Myocyte (in vitro differentiated cells): ENCODE measurements around the gene PRPF18. TPM values are rescaled to one million over a fixed set of nuclear protein-coding genes. Genes with fewer than 3 reads are reported as not detected.
"Not testable (repeated sequence)": the region's sequence is repeated elsewhere in the genome, so short reads cannot be mapped to it uniquely, and the experiment has no call there.

Experiments used
- DNase-seq: peaks from one replicate; pipeline ENCODE4 v3.0.0-alpha.2; 2012; ENCODE audit warnings: low read depth
- polyA plus RNA-seq: library from polyadenylated mRNA; unstranded; fragments of >200 nt; gene quantifications from one replicate; pipeline ENCODE4 v1.2.1, GENCODE V29; 2012; ENCODE audit warnings: missing spikeins
- total RNA-seq: library from RNA; depleted of rRNA; stranded (reverse); fragments of >200 nt; gene quantifications from 2 replicates; pipeline ENCODE4 v1.2.3, GENCODE V29; 2014

The PRPF18 gene, protein sequence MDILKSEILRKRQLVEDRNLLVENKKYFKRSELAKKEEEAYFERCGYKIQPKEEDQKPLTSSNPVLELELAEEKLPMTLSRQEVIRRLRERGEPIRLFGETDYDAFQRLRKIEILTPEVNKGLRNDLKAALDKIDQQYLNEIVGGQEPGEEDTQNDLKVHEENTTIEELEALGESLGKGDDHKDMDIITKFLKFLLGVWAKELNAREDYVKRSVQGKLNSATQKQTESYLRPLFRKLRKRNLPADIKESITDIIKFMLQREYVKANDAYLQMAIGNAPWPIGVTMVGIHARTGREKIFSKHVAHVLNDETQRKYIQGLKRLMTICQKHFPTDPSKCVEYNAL
- 36.5 and 43.5 TPM in 2 replicates for total RNA-seq
- polyA plus RNA-seq, result 11.7 TPM

DNA sequence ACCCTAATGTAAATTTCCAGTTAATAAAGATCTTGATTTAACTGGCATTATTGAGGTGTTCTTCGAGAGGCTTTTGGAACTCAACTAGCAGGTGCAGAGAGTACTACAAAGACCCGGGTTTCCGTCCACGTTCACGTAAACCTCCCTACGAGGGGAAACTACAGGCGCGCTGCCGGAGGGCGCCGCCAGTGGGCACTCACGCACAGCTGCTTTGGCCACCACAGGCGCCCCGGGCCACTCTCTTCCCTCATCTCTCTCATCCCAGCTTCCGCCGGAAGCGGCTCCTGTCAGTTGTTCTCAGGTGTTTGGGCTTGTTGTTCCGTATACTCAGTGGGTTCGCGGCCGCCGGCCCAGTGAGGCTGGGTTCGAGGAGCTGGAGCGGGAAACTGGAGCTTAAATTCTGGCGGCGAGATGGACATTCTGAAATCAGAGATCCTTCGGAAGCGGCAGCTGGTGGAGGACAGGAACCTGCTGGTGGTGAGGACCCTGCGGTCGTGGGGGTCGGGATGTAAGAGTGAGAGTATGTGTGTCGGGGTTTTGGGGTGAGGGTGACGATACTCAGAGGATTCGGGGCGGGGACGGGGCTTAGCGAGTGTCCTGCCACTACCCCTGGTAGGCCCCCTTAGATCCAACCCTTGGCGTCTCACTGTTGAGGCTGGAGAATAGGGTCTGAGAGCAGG lies at the start of gene PRPF18:
Gene PRPF18 (plus strand): TSS at position 290 of the 680 bp plus-strand sequence. CDS start 122 bp downstream, at position 412.
- peak; percentile 95 for DNase-seq

DNA sequence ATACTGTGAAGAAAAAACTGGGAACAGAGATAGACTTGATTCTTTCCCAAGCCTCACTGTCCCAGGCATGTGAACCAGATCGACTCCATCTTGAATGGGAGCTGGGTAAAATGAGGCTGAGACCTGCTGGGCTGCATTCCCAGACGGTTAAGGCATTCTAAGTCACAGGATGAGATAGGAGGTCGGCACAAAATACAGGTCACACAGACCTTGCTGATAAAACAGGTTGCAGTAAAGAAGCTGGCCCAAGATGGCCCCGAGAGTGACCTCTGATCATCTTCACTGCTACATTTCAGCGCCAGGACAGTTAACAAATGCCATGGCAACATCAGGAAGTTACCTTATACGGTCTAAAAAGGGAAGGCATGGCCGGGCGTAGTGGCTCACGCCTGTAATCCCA lies 48.8 kb upstream of the PRPF18 start:
- not testable (repeated sequence) for DNase-seq

DNA sequence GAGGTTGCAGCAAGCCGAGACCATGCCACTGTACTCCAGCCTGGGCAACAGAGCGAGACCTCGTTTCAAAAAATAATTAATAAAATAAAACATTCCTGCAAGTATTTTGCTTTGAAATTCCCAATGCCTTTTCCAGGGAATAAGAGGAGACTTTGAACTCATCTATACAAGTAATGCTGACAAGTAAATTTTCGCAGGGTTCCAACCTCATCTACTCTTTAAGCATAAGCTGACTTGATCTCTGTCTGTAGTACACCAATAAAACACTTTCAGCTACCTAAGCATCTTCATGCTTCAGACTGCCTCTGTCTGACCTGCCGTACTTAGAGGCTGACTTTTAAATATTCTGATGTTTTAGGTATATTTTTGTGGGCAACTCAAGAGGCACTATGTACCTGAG lies 44.2 kb upstream of the PRPF18 start:
- no peak for DNase-seq

DNA sequence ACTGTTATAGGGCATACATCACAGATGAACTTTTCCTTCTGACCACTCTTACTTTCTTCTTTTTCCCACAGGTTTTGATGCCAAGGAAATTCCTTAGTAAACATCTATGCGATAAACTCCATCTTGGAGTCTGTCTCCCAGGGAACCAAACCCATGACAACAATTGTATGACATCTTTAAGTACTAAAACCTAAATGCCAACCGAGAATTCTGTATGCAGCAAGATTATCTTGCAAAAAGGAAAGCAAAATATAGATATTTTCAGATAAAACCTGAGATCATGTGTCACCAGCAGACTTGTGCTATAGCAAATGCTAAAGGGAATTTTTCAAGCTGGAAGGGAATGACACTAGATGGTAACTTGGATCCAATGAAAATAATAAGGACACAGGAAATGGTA lies 36.0 kb upstream of the PRPF18 start:
- no peak for DNase-seq

DNA sequence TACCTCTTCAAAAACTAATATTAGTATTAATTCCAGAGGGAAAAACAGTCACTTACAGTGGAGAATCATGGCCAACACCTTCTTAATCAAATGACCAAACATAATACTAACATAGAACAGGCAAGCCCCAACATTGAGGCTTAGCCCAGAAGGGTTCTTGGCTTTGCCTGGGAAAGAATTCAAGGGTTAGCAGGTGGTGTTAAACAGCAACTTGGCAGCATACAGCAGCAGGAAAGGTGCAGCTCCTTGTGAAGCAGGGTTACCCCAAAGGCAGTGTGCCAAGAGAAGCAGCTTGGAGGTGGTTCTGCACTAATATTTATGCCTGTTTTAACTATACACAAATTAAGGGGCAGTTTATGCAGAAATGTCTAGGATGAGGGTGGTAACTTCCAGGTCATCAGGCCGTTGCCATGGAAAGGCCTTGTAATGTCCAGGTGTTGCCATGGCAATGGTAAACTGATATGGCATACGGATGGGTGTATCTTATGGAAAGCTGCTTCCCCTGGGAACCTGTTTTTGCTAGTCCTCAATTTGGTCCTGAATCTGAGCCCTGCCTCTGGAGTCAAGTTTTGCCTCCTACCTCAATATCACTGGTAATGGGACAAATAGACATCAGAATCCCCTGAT lies 30.8 kb upstream of the PRPF18 start:
- DNase-seq, result no peak

DNA sequence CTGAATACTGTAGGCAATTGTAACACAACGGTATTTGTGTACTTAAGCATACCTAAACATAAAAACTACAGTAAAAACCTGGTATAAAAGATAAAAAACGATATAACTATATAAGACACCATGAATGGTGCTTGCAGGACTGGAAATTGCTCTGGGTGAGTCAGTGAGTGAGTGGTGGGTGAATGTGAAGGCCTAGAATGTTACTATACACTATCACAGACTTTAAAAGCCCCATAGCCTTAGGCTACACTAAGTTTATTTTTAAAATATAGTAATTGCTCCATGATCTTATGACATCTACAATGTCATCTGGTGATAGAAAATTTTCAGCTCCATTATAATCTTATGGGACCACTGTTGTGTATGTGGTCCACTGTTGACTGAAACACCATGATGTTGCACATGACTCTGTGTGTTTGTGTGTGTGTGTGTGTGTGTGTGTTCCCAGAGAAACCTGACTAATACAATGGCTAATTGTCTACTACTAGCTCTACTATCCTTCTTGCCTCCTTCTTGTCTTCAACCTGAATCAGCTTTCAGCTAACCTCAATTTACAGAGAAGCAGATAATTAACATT lies 27.6 kb upstream of the PRPF18 start:
- DNase-seq, result no peak

DNA sequence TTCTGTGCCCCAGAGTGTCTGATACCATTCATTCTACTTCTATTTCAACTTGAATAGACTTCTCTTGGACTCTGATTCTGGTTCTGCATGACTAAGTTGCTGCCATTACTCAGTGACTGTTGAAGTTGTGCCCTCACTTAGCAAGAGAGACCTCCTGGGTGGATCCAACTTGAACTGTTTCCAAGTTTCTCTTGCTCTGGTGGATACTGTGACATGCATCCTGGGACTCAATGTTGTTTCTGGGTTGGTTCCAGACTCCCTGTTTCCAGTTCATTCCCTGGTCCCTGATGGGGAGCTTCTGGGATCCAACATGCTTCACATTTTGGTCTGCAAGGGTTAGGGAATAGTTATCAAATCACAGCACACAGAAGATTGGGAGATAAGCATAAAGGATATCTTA lies 26.2 kb upstream of the PRPF18 start:
- peak; percentile 19 for DNase-seq

DNA sequence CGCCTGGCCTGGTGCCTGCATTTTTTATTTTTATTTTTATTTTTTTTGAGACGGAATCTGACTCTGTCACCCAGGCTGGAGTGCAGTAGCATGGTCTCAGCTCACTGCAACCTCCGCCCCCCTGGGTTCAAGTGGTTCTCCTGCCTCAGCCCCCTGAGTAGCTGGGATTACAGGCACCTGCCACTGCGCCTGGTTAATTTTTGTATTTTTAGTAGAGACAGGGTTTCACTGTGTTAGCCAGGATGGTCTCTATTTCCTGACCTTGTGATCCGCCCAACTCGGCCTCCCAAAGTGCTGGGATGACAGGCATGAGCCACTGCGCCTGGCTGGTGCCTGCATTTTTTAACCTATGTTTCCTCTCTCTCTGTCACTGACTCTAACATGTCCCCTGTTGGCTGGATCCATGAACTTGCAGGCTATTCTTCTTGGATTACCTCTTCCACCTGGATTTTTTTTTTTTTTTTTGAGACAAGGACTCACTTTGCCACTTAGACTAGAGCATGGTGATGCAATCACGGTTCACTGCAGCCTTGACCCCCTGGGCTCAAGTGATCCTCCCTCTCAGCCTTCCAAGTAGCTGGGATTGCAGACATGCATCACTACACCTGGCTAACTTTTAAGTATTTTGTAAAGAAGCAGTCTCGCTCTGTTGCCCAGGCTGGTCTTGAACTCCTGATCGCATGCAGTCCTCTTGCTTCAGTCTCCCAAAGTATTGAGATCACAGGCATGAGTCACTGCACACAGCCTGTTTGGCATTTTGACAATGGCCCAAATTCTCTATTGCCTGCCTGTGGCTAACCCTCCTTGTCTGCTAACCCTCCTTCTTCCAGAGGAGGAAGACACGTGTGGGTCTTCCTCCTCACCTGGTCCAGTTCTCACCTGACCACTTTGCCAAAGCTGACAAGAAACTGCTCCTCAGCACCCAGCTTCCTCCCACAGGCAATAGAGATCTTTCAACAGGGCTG lies 23.0 kb upstream of the PRPF18 start:
- DNase-seq, result peak; percentile 3

DNA sequence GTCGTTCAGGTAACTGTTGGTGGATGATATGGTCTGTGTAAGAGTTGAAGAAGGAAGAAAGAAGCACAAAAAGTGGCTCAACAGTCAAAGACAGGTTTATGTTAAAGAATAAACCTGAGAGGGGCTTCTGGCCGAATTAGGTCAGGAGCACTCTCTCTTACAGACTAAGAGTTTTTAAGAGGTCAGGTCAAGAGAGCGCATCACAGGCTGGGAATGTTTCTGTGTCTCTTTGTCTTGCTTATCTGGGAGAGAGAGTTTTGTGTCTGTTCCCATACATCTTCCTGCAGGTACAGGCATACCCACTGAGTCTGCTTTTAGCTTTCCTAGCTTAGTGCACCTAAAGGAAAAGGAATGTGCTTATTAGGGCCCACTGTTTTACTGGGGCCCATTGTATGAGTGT lies 22.2 kb upstream of the PRPF18 start:
- no peak for DNase-seq

DNA sequence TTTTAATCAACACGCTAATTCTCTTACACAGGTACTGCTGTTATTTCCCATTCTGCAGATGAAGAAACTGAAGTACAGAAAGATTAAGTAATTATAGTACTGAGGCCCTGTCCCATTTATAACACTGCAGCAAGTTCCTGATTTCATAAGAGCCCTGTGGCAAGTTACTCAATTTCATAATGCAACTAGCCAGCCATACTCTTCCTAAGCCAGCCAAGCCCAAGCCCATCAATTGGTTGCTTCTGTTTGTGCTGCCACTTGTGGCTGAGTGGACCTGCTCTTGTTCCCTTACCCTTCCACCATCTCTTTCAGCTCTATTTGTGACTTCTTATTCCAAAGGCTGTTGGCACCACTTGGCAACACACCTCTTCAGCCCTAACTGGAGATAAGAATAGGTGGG lies 19.7 kb upstream of the PRPF18 start:
- no peak for DNase-seq

DNA sequence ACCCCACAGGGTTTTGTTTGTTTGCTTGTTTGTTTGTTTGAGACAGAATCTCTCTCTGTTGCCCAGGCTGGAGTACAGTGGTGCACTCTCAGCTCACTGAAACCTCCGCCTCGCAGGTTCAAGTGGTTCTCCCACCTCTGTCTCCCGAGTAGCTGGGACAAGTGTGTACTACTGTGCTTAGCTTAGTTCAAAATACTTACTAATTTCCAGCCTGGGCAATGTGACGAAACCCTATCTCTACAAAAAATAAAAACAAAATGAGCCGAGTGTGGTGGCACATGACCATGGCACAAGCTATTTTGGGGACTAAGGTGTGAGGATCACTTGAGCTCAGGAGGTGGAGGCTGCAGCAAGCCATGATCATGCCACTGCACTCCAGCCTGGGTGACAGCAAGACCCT lies 15.2 kb upstream of the PRPF18 start:
- DNase-seq, result no peak

DNA sequence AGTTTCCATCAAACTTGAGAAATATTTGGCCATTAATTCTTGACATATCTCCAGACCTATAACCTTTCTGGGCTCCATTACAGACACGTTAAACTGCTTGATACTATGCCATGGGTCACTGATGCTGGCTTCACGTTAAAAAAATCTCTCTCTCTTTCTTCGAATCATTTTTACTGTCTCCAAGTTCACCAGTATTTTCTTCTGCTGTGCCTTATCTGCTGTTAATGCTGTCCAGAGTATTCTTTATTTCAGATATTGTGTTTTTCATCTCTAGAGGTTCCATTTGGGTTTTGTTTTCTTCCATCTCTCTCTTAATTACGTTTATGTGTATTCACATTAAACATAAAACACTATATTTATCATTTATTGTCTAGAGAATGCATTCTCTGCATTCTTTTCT lies 12.8 kb upstream of the PRPF18 start:
- no peak for DNase-seq

DNA sequence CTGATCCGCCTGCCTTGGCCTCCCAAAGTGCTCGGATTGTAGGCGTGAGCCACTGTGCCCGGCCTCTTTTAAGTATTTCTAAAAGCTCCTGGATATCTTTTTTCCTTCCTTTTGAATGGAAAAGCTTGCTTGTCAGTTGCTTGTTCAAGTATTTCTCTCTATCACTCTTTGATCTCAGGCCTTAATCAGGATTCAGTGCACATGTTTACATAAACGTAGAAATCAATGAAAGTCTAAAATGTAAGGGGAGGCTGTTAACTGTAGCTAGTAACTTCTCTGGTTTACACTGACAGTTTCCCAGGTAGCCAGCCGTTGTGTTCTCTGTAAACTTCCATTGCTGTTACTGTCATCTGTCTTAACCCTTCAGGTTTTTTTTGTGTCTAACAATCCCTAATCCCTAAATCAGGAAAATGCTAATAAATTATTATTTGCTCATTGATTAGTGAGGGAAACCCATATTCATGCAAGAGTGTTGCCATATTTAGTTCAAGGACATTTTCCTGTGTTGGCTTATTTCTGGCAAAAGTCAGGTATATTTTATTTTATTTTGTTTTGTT lies 1.5 kb upstream of the PRPF18 start:
- no peak for DNase-seq

DNA sequence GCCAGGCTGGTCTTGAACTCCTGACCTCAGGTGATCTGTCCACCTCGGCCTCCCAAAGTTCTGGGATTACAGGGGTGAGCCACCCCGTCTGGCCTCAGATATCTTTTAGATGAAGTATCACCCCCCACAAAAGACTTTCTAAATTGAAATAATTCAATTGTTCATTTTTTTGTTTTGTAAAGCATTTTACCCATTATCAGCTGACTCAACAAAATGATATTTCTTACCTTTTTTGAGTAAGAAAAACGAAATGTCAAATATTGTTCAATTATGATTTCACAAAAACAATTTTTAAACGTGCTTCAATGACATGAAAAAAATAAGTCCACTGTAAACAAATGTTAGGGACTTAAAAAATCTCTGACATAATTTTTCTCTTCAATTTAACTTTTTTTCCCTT lies 822 bp upstream of the PRPF18 start:
- no peak for DNase-seq

DNA sequence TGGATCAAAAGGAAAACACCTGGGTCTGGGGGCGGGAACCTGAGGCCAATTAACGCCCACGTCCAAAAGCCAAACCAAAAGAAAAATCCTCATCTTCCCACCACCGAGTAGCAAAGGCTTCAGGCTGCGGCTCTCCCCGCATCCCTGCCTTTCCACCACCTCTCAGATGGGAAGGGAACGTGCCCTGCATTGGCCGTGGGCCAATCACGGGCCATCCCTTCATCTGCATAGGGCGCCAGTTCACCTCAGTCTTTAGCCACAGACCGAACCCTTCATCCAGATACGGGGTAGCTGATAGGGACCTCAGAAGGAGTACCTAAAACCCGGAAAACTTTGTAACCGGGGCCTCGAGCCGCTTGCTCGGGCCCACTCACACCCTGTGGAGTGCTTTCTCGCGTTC lies 626 bp downstream of the PRPF18 start:
- no peak for DNase-seq

DNA sequence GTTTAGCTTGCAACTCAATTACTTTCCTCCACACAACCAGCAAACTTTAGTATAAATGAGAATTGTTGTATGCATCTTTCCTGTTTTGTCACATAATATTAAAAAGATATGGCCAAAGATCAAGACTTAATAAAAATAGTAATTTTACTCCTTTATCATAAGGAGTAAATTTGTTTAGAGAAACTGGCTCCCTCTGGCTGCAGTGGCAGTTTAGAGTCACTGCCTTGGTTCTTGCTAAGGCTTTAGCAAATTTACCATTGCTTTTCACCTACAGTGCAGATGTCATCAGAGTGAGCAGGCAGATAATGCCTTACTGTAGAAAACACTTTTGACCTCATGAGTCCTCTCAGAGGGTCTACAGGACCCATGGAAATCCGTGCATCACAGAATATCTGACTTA lies 2.6 kb downstream of the PRPF18 start:
- DNase-seq, result no peak

DNA sequence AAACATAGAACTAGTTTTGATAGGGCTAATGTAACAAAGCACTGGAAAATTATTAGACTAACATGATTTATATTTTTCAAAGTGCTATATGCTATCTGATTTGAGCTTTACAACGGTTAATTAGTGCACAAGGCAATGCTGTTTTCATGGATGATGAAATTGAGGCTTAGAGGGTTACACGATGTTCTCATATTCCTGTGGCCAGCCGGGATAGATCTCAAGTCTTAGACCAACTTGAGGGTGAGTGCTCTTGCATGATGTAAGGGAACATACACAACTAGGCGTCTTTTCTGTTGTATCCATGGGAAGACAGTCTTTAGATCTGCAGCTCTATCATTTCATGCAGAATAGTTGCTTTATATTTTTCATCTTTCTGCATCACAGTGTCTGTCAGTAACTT lies 4.1 kb downstream of the PRPF18 start:
- peak; percentile 19 for DNase-seq

DNA sequence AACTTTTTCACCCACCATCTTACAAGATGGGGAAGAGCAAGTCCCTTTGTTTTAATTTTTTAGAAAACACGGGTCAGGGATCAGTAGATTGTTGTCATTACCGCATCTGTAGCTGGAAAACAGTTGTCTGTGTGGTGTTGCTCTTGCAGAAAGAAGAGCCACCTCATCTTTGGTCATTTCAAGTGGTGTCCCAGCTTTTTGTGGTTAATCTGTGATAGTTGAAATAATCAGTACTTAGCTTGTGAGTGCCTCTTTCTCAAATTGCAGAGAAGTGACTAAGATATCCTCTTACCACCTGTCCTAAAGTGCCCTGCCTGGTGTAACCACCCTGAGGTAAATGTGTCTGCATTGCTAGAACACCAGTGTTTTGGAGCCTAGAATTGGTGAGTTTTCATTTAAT lies 5.5 kb downstream of the PRPF18 start:
- DNase-seq, result peak; percentile 76

DNA sequence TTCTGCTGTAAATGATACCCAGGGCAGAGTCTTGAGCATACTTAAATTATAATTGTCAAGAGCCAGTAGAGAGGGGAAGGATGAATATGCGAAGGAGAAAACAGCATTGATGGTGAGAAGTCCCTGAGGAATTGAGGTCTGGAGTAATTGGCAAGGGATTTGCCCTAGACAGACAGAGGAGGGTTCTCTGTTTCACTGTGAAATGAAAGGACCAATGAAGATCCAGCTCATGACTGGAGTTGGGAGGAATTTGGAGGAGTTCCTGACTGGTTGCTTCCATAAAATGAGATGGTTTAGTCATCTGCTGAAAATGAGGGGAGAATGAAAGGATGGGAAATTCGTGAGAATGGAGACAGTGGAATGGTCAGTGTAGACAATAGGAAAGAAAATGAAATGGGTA lies 6.8 kb downstream of the PRPF18 start:
- DNase-seq, result peak; percentile 57

DNA sequence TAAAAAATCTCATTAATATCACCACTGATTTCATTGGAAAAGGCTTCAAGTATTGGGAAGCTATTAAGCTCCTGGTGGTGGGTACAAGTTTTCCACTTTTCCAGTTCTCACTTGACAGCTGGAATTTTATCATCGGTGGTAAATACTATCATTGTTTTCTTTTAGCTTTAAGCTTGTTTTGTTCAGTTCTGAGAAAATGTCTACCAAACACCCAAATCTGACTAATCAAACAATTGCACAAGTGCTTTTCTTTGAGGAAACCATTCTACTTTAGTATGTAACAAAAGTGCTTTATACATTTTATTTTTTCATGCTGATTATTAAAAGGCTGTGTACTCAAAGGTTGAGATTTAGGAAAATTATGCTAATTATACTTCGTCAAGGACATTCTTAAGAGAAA lies 7.9 kb downstream of the PRPF18 start:
- DNase-seq, result no peak

DNA sequence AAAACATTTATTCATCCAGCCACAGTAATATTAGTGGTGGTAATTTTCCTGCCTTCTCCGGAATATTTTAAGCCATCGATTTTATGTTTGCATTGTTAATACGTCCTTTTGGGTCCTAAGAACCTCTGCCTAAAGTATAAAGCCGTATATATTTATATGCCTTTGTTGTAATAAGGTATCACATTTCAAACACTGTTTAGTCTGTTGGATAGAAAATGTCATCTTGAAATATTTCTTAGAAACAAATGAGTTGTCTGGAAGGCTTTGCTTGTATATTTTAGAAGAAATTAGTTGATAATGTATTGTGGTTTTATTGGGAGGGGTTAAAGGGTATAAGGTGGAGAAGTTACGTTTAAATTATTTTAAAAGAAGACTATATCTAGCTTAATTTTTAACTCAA lies 11.1 kb downstream of the PRPF18 start:
- DNase-seq, result no peak
